HG03342 (cell line): ENCODE measurements around the gene ANKRD39.
"Not testable (repeated sequence)": the region's sequence is repeated elsewhere in the genome, so short reads cannot be mapped to it uniquely, and the experiment has no call there.

Experiments
- ATAC-seq: cut with Tn5 transposase; IDR thresholded peaks from one replicate; pipeline ENCODE4 v1.9.1; 2021; ENCODE audit warnings: mild to moderate bottlenecking, moderate library complexity; ENCODE audit not compliant: unreplicated experiment

Gene ANKRD39

DNA sequence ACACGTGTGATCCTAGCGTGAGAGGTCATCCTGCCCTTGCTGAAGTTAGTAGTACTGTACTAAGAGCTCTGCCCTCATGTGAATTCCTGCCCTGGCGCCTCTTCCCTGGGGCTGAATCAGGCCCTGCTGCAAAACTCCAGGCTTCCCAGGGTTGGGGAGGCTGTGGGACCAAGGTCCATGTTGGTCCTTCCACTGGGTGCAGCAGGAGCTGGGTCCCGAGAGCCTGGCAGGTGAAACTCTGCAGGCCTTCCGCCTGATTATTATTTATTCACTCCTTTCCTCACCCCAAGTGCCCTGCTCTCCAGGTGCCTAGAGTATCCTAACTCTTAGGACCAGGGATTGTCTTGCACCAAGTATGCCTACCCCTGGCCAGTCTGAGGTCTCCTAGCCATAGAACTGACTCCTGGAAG, 47.0 kb downstream of the ANKRD39 start:
- no peak for ATAC-seq

- no peak for ATAC-seq
These were observed 47.6 kb downstream of the ANKRD39 start for GRCh38 chr2:96809951-96810782.

GRCh38 chr2:96809216-96809882, 48.5 kb downstream of the ANKRD39 start:
- no peak for ATAC-seq

DNA sequence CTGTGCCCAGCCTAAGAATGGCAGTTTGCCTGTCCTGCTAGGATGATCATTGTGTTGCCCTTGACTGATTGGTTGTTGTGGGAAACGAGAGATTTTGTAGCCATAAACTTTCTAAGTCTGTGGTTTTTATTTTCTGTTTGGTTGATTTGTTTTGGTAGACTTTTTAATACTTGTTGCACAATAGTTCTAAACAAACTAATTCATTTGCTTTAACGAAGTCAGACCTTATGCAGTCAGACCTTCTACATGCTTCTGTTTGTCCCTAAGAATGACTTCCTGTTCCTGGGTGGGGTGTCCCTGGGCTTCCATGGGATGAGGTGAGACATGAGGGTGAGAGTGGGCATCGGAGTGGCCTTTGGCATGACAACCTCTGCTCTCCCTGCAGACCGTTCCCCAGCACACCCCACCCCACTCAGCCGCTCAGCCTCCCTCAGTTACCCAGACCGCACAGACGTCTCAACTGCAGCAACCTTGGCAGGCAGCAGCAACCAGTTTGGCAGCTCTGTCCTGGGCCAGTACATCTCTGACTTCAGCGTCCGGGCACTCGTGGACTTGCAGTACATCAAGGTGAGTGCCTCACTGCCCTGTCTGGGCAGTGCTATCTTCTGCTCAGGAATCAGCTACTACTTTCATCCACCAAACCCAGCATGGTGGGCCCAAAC, 49.5 kb downstream of the ANKRD39 start:
- no peak for ATAC-seq

DNA sequence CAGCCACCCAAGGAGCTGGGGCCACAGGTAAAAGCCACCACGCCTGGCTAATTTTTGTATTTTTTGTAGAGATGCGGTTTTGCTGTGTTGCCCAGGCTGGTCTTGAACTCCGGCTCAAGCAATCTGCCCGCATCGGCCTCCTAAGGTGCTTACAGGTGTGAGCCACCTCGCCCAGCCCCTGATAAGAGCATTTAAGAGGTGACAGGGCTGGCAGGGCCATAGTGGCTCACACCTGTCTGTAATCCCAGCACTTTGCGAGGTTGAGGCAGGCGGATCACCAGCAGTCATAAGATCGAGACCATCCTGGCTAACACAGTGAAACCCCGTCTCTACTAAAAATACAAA, 50.7 kb downstream of the ANKRD39 start:
- ATAC-seq: no peak

- peak; percentile 59 for ATAC-seq
These were observed 51.2 kb downstream of the ANKRD39 start for GRCh38 chr2:96806468-96807126.

- not testable (repeated sequence) for ATAC-seq
These were observed 51.9 kb downstream of the ANKRD39 start for GRCh38 chr2:96805946-96806345.

GRCh38 chr2:96804986-96805385, 52.8 kb downstream of the ANKRD39 start:
- ATAC-seq: no peak

GRCh38 chr2:96802721-96803120, 55.1 kb downstream of the ANKRD39 start:
- no peak for ATAC-seq

DNA sequence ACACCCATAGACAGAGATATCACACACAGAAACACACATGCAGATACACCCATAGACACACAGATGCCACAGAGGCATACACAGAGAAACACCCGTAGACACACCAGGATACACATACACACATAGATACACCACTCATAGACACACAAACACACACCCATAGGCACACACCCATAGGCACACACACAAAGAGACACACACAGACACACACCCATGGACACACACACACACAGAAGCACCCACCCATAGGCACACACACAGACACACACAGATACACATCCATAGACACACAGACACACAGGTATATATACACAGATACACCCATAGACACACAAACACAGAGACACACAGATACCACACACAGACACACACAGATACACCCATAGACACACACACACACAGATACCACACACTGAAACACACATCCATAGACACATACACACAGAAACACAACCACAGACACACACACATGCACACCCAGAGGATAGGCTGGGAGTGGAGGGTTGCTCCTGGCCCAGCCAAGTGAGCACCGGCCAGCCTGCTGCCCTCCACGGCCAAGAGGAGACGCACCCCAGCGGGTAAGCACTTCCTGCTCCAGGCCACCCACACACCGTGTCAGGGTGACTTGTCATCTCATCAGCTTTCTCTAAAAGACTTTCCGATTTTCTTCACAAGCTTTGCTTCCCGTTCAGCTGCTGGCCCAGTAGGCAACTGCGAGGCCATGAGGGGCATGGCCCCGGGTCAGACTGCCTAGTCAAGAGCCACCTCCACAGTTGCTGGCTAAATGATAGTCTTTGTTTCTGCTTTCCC, 55.8 kb downstream of the ANKRD39 start:
- ATAC-seq: no peak

DNA sequence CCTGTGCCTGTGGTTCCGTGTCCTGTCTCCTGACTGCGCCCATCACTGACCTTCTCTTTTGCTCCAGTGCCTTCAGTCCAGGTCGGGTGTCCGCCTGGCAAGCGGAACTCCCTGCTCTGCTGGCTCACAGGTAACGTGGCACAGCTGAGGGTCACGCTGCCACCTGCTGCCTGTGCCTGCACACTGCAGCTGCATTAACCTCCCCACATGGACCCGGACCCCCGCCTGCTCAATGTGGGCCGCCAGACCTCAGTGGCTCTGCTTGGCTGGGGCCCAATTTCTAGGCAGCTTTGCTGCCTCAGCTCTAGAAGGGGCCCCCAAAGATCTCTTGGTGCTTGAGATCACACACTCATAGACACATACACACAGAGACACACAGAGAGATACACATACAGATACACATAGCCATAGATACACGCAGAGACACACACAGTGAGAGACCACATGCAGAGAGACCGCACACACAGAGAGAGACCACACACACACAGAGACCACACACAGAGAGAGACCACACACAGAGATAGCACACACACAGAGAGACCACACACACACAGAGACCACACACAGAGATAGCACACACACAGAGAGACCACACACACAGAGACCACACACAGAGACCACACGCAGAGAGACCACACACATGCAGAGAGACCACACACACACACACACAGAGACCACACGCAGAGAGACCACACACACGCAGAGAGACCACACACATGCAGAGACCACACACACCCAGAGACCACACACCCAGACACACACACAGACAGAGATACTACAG, 56.6 kb downstream of the ANKRD39 start:
- ATAC-seq: peak; percentile 86

DNA sequence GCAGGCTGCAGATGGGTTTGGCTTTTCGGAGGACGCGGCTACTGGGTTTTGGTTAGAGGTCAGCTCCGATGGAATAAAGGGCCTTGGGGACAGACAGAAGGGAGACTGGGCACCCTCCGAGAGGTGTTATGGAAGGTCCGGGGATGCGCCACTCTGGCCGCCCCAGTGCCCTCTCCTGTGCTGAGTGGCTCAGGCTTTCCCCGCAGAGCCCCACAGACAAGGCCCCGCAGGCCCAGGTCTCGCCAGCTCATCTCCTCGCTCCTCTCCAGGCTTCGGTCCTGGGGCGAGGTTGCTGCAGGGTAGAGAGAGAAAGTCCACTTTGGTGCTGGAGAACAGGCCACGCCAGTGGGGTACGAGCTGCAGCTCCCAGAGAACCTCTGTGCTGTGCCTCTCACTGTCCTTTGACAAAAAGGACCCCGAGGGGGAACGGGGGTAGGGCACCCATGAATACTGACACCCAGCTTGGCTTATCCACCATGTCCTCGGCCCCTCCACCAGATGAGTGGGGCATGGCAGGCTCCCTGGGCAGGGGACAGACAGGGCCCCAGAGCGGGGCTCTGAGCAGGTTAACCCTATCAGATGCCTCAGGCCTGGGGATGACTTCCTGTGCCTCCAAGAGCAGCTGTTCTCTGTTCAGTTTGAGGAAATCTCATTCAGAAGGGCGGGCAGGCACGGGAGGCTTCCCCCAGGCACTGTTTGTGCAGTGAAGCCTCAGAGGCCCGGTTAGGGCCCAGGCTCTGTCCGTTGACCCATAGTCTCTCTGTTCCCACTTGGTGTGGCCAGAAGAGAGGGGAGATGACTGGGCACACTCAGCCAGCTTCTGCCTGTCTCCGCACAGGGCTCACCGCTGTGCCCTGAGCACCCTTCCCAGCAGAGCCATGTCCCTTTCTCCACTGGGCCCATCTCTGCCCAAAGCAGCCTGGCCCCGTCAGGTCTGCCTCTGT, 57.5 kb downstream of the ANKRD39 start:
- ATAC-seq: peak; percentile 23

- no peak for ATAC-seq
These were observed 58.2 kb downstream of the ANKRD39 start for GRCh38 chr2:96799623-96799935.

DNA sequence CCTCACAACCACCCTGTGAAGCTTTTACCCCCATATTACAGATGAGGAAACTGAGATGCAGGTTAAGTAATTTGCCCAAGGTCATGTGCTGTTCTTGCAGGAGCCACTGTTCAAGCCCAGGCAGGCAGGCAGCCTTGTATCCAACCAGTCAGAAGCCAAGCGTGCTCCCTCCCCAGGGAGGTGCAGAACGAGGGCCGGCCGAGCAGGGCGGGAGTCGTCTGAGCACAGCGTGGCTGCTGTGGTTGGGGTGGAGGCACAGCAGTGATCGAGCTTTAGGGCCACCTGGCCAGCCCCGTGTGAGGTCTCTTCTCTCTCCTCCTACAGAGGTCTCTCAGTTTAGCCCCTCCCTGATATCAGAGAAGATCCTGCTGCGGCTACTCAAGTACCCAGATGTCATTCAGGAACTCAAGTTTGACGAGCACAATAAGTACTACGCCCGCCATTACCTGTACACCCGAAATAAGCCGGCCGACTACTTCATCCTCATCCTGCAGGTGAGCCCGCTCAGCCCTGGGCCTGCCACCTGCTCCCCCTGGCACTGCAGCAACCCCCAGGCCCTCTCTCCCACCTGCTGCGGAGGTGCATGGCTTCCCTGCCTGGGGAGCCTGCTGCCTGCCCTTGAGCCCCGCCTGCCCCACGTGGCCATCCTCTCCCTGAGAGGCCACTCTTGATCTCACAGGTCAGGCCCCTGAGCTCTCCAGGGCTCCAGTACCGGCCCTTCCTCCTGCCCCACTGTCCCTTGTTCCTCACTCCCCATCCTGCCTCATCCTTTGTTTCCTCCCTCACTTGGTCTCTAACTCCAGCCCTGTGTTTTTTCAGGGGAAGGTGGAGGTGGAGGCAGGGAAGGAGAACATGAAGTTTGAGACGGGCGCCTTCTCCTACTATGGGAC, 58.8 kb downstream of the ANKRD39 start:
- no peak for ATAC-seq
